ENCODE results near the gene MLST8. TPM values are rescaled to one million over a fixed set of nuclear protein-coding genes. Genes with fewer than 3 reads are reported as not detected.
A peak's percentile ranks its signal among the peaks of the same experiment; 100 is the strongest.

MLST8 gene
- total RNA-seq, 2 donors from 2014 or later: 49.5 to 52.2 TPM

- no peak for ATAC-seq
- H3K9me3 Mint-ChIP-seq: no peaks in the 10 kb centered on the region
- no peak for DNase-seq (ENCODE audit: low spot score in 2 of 2)
- H3K27ac Mint-ChIP-seq: no peak overlapping the region
- peaks cover 22 to 32% of the 10 kb centered on the region in 2 donors for H3K36me3 Mint-ChIP-seq
Observed at GRCh38 chr16:2209258-2210008, 4.2 kb downstream of the MLST8 start.

- Mint-ChIP-seq H3K36me3 (peaks cover 22 to 32% of the 10 kb centered on the region in 2 donors), H3K27ac (no peak overlapping the region), H3K9me3 (no peaks in the 10 kb centered on the region)
- no peak for ATAC-seq
- no peak for DNase-seq (ENCODE audit: low spot score in 2 of 2)
Observed at GRCh38 chr16:2210009-2210332, 4.7 kb downstream of the MLST8 start.

- H3K9me3 Mint-ChIP-seq: no peaks in the 10 kb centered on the region
- no peak for DNase-seq (ENCODE audit: low spot score in 2 of 2)
- peak within 1 kb of the TSS in 1 of 2 donors; percentile 27 for H3K27ac Mint-ChIP-seq
- H3K36me3 Mint-ChIP-seq: peaks cover 22 to 36% of the 10 kb centered on the region in 2 donors
- no peak for ATAC-seq
Observed at GRCh38 chr16:2210386-2211365, 5.4 kb downstream of the MLST8 start, which contains the start of gene BRICD5. TSS of gene BRICD5 (minus strand) at chr16:2210863. CDS start at chr16:2210833, 30 bp downstream.

- Mint-ChIP-seq H3K27ac (peak overlapping the region in 1 of 2 donors; percentile 27), H3K9me3 (no peaks in the 10 kb centered on the region), H3K36me3 (peaks cover 22 to 29% of the 10 kb centered on the region in 2 donors)
- ATAC-seq: no peak
- no peak for DNase-seq (ENCODE audit: low spot score in 2 of 2)
Observed at GRCh38 chr16:2211923-2212347, 6.7 kb downstream of the MLST8 start.

- DNase-seq (ENCODE audit: low spot score in 2 of 2): no peak
- H3K27ac Mint-ChIP-seq: peak overlapping the region; percentile 27 to 91
- no peaks in the 10 kb centered on the region for H3K9me3 Mint-ChIP-seq
- peaks cover 16 to 25% of the 10 kb centered on the region in 2 donors for H3K36me3 Mint-ChIP-seq
- no peak for ATAC-seq
Observed at GRCh38 chr16:2212362-2213324, 7.4 kb downstream of the MLST8 start.

GRCh38 chr16:2213817-2214718 lies 8.8 kb downstream of the MLST8 start:
- H3K9me3 Mint-ChIP-seq: no peaks in the 10 kb centered on the region
- peaks cover 12 to 21% of the 10 kb centered on the region in 2 donors for H3K36me3 Mint-ChIP-seq
- DNase-seq (ENCODE audit: low spot score in 2 of 2) (no peak), ATAC-seq (no peak)
- H3K27ac Mint-ChIP-seq: peak overlapping the region; percentile 27 to 91

- H3K27ac Mint-ChIP-seq: peak within 1 kb of the TSS; percentile 91
- peaks cover 12 to 21% of the 10 kb centered on the region in 2 donors for H3K36me3 Mint-ChIP-seq
- peak; percentile 86 to 92 for ATAC-seq
- DNase-seq (ENCODE audit: low spot score in 2 of 2): no peak
- no peaks in the 10 kb centered on the region for H3K9me3 Mint-ChIP-seq
Observed at GRCh38 chr16:2214719-2214968, 9.4 kb downstream of the MLST8 start, which contains the start of gene PGP. TSS of gene PGP (minus strand) at chr16:2214840. CDS start at chr16:2214777, 63 bp downstream.

GRCh38 chr16:2216330-2216729 lies 11.1 kb downstream of the MLST8 start:
- ATAC-seq (no peak), DNase-seq (ENCODE audit: low spot score in 2 of 2) (no peak)

GRCh38 chr16:2223221-2223941 lies 18.1 kb downstream of the MLST8 start, which contains the start of gene E4F1:
TSS of gene E4F1 (plus strand) at chr16:2223591. CDS start at chr16:2223614, 23 bp downstream.
- Mint-ChIP-seq H3K9me3 (no peaks in the 10 kb centered on the region), H3K36me3 (no peaks in the 10 kb centered on the region), H3K27ac (peak within 1 kb of the TSS; percentile 80 to 81)
- DNase-seq (ENCODE audit: low spot score in 2 of 2) (peak; percentile 99), ATAC-seq (peak; percentile 98 to 99)

More at GRCh38 chr16:2216330-2216729, 11.1 kb downstream of the MLST8 start:
- Mint-ChIP-seq H3K27ac (peak overlapping the region; percentile 36 to 91), H3K36me3 (peaks cover 12 to 21% of the 10 kb centered on the region in 2 donors), H3K9me3 (no peaks in the 10 kb centered on the region)

GRCh38 chr16:2223942-2224486 lies 18.8 kb downstream of the MLST8 start:
- Mint-ChIP-seq H3K36me3 (no peaks in the 10 kb centered on the region), H3K27ac (peak overlapping the region; percentile 80 to 81), H3K9me3 (no peaks in the 10 kb centered on the region)
- ATAC-seq (peak; percentile 7 to 17), DNase-seq (ENCODE audit: low spot score in 2 of 2) (peak in 1 of 2 donors; percentile 40)

- H3K27ac Mint-ChIP-seq: no peak overlapping the region
- DNase-seq (ENCODE audit: low spot score in 2 of 2) (no peak), ATAC-seq (no peak)
- H3K9me3 Mint-ChIP-seq: no peaks in the 10 kb centered on the region
- H3K36me3 Mint-ChIP-seq: peaks cover 0 to 7% of the 10 kb centered on the region in 2 donors
Observed at GRCh38 chr16:2226245-2226793, 21.1 kb downstream of the MLST8 start.

GRCh38 chr16:2226918-2227317 lies 21.7 kb downstream of the MLST8 start:
- DNase-seq (ENCODE audit: low spot score in 2 of 2): no peak
- H3K27ac Mint-ChIP-seq: peak overlapping the region in 1 of 2 donors; percentile 8
- H3K9me3 Mint-ChIP-seq: no peaks in the 10 kb centered on the region
- peaks cover 0 to 7% of the 10 kb centered on the region in 2 donors for H3K36me3 Mint-ChIP-seq
- ATAC-seq: no peak

- Mint-ChIP-seq H3K9me3 (no peaks in the 10 kb centered on the region), H3K36me3 (peaks cover 0 to 7% of the 10 kb centered on the region in 2 donors), H3K27ac (no peak overlapping the region)
- DNase-seq (ENCODE audit: low spot score in 2 of 2) (no peak), ATAC-seq (no peak)
Observed at GRCh38 chr16:2228161-2228824, 23.0 kb downstream of the MLST8 start.

- Mint-ChIP-seq H3K27ac (peak overlapping the region in 1 of 2 donors; percentile 36), H3K9me3 (no peaks in the 10 kb centered on the region), H3K36me3 (peaks cover 0 to 7% of the 10 kb centered on the region in 2 donors)
- ATAC-seq (no peak), DNase-seq (ENCODE audit: low spot score in 2 of 2) (no peak)
Observed at GRCh38 chr16:2229091-2229490, 23.8 kb downstream of the MLST8 start.

Data from activated naive CD4-positive, alpha-beta T cell treated with anti-CD3 and anti-CD28 coated beads, Interleukin-2, amount 50 U/mL, for 72 hours (primary cell).